CD4-positive, alpha-beta T cell treated with Interleukin-6 at 100 ng/mL for 8 hours (primary cell): ENCODE data around the gene CFAP97D1.
A peak's percentile ranks its signal among the peaks of the same experiment; 100 is the strongest.
"Not testable (repeated sequence)": the region's sequence is repeated elsewhere in the genome, so short reads cannot be mapped to it uniquely, and the experiment has no call there.

Experiments
- DNase-seq: peaks from one replicate; pipeline ENCODE4 v3.0.0-alpha.2; 2020; ENCODE audit warnings: mixed read lengths, low spot score

CFAP97D1 gene

GRCh38 chr17:43768382-43768781 lies 11.9 kb upstream of the CFAP97D1 start:
- DNase-seq = no peak

- no peak for DNase-seq
Measured at GRCh38 chr17:43768943-43769342, 11.3 kb upstream of the CFAP97D1 start.

GRCh38 chr17:43769426-43769825 lies 10.8 kb upstream of the CFAP97D1 start:
- DNase-seq = no peak

GRCh38 chr17:43769859-43770258 lies 10.4 kb upstream of the CFAP97D1 start:
- DNase-seq = no peak

- no peak for DNase-seq
Measured at GRCh38 chr17:43770957-43771356, 9.3 kb upstream of the CFAP97D1 start.

- no peak for DNase-seq
Measured at GRCh38 chr17:43771463-43771862, 8.8 kb upstream of the CFAP97D1 start.

- DNase-seq = no peak
Measured at GRCh38 chr17:43772877-43773648, 7.2 kb upstream of the CFAP97D1 start.

- DNase-seq = no peak
Measured at GRCh38 chr17:43774304-43775250, 5.7 kb upstream of the CFAP97D1 start.

- peak; percentile 63 for DNase-seq
Measured at GRCh38 chr17:43778337-43779144, 1.7 kb upstream of the CFAP97D1 start, which contains the start of gene DUSP3. Gene DUSP3 (minus strand): TSS chr17:43778977. CDS start chr17:43778924, 53 bp downstream.

- DNase-seq = no peak
Measured at GRCh38 chr17:43779145-43780125, 800 bp upstream of the CFAP97D1 start.

- no peak for DNase-seq
Measured at GRCh38 chr17:43782913-43783680, 2.9 kb downstream of the CFAP97D1 start.

GRCh38 chr17:43784068-43784467 lies 3.8 kb downstream of the CFAP97D1 start:
- DNase-seq = no peak

- DNase-seq = no peak
Measured at GRCh38 chr17:43784628-43785101, 4.4 kb downstream of the CFAP97D1 start.

GRCh38 chr17:43787728-43788127 lies 7.5 kb downstream of the CFAP97D1 start:
- no peak for DNase-seq

GRCh38 chr17:43788540-43788939 lies 8.3 kb downstream of the CFAP97D1 start:
- DNase-seq = no peak

GRCh38 chr17:43789482-43789881 lies 9.2 kb downstream of the CFAP97D1 start:
- no peak for DNase-seq

- no peak for DNase-seq
Measured at GRCh38 chr17:43790311-43790940, 10.2 kb downstream of the CFAP97D1 start.

GRCh38 chr17:43791589-43791988 lies 11.4 kb downstream of the CFAP97D1 start:
- DNase-seq = no peak

GRCh38 chr17:43792668-43793067 lies 12.4 kb downstream of the CFAP97D1 start:
- not testable (repeated sequence) for DNase-seq
